ENCODE results near the gene OR2Z1.

DNA sequence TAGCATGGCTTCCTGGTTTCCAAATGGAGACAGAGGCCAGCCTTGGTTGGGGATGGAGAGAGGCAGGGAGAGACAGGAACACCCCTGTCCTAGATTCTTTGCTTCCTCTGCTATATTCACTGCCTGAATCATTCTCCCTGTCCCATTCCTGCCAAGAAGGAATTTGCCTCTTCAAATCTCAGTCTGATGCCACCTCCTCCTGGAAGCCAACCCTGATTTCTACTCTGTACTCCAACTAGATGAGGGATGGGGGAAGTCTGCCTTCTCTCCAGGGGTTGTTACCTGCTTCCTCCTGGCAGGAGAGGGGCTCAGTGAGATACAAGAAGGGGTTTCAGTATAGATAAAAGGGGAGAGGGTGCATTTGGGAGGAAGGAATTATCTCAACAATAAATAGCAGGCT is 21.5 kb upstream of the OR2Z1 start:
- TF ChIP-seq CTCF (IDR thresholded peaks at IDR 0.05; ENCODE audit: insufficient read depth, low read length, poor library complexity, severe bottlenecking) (no peak), EZH2phosphoT487 (conservative IDR thresholded peaks at IDR 0.05; ENCODE audit: low read length) (no peak)

All from SU-DHL-6 (cell line).